Measurements from ENCODE around the gene BEX3.
"Not testable (repeated sequence)": the region's sequence is repeated elsewhere in the genome, so short reads cannot be mapped to it uniquely, and the experiment has no call there.

BEX3 gene

DNA sequence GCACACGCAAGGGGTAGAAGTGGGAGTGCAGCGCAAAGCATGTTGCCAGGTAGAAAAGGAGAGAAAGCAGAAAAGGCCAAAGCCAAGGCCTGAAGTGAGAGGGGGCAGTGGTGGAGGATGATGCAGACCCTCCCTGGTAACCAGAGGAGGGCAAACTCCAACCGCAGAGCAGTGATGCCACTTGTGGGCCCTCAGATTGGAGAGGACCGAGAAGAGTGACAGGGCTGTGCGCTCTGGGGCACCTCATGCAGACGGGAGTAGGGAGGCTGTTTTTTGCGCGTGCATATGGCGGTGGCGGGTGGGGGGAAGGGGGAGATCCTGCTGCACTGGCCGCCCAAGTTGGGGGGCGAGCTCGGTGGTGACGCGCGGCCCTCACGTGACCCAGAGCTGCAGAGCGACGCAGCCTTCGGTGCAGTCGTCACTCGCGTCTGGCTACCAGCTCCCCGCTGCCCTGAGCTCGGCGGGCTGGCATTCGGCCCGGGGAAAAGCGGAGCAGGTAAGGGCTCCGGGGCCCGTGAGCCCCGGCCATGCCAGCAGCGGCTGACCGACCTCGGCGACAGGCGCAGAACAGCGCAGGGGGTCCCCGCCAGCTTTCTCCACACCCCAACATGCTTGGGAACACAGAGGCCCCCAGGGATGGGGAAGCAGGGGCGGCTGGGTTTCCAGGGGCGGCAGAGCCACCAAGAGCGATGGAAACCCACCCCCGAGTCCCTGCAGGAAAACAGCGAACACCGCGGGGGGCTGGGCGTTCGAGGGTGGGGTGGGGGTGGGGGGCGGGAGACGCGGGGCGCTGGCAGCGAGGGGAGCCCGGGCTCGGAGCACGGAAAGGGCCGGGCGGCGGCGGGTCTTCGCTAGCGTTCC, at the start of gene BEX3:
TSS of gene BEX3 (plus strand) at position 421 of the 861 bp plus-strand sequence. CDS start 984 bp downstream, outside the sequence.
- DNase-seq: peak; percentile 48

DNA sequence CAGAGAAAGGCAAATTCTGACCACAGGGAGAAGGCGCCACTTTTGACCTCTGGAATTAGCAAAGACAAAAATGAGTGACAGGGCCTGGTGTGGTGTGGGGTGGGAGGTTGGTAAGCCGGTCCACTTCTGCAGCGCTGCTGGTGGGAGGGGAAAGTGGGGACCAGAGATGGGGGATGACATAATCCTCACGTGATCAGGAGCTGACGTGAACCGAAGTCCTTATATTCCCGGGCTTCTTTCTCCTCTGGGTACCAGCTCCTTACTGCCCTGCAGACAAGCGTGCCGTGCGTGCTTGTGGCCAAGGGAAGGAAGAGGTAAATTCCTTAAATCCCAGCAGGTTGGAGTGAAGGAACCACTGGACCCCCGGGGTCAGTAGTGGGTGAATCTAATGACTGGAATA, 46.3 kb upstream of the BEX3 start, which contains the start of gene TCEAL7:
TSS of gene TCEAL7 (plus strand) at position 249 of the 400 bp plus-strand sequence. CDS start 1,165 bp downstream, outside the sequence.
- DNase-seq: no peak

DNA sequence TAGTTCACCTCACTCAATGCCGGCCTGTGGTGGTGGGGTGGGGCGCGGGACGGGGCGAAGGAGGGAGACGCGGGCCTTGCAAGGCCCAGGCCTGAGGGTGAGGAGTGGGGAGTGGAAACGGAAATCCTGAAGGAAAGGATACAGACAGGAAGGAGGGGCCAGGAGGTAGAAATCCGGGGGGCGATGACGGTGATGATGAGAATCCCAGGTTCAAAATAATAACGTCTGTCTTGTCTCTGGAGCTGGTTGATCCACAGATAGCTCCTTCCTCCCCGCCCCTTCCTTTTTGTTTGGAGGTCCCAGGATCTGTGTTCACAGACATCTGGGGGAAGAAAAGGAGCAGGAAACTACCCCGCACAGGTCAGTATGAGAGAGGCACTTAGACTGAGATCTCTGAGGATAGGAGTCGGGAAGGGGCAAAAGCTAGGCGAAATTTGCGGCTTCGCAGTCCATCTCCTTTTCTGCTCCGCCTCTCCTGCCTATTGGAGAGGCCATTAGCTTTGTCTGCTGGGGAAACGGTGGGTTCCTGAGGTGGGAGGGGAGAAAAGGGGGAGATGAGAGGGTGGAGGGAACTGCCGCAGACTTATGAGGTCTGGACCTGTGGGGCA, 45.6 kb upstream of the BEX3 start:
- DNase-seq: no peak

DNA sequence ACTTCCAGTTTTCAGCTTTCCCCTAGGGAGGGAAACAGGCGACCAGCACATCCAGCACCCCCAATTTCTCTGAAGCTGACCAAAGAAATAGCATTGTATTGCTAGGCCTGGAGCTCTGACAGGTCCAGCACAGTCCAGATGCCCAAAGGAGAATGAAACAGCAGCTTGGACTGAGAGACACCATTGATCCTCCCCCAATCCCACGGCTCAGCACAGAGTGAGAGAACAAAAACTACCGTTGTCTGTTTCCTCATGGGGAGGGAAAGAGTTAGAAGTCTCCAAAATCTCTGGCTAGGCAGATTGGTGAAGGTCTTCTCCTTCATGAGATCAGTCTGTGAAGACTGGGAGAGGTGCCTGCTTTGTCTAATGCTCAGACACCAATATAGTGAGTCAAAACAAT, 37.7 kb upstream of the BEX3 start:
- DNase-seq: no peak

DNA sequence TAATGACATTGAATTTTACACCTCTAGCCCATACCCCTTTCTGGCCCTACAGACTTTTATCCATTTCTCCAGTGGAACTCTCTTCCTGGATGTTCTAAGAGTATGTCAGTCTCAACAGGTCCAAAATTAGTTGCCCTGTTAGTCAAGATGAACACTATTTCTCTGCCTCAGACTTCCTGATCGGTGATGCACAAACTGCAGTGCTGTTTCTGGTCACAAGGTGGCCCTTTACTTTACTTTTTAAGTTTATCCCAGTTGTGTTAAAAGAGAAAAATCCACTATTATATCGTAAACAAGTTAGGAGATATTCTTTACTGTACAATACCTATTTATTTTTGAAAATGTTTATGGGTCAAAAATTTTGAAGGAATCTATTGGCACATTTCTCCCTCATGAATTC, 33.2 kb upstream of the BEX3 start:
- peak; percentile 42 for DNase-seq

DNA sequence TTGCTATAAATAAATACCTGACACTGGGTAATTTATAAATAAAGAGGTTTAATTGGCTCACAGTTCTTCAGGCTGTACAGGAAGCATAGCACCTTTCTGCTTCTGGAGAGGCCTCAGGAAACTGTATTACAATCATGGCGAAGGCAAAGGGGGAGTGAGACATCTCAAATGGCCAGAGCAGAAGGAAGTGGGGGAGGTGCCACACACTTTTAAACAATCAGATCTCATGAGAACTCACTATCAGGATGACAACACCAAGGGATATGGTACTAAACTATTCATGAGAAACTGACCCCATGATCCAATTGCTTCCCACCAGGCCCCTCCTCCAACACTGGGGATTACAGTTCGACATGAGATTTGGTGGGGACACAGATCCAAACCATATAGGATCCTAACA, 31.7 kb upstream of the BEX3 start:
- DNase-seq: no peak

DNA sequence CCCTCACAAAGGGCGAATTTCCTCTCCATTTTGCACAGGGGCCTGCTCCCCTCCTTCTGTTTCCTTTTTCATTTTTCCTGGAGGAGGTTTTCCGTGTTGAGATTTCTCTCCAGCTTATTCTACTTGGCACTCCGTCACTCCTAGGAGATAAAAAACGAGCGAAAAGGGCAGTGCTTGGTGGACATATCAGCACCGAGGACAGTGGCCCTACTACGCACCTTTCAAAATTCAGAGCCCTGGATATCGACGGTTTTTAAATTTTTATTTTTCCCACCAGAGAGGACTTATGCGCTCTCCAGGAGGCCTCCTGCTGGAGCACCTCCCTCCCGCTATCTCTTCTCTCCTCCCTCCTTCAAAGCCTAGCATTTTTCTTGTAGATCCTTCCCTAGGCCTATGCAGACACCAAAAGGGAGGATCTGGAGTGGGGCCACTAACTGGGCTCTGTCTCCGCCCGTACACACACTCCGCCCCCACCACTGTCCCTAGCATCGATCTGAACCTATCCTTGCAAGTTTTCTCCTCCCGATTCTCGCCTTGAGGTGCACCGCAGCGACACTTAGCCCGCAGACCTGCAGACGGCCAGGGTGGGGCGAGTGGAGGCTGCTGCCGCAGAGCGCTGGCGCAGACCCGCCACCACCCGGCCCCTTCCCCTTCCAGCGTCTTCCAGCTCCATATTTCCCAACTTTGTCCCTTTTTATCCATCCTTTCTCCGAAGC, 28.5 kb upstream of the BEX3 start:
- DNase-seq: no peak

DNA sequence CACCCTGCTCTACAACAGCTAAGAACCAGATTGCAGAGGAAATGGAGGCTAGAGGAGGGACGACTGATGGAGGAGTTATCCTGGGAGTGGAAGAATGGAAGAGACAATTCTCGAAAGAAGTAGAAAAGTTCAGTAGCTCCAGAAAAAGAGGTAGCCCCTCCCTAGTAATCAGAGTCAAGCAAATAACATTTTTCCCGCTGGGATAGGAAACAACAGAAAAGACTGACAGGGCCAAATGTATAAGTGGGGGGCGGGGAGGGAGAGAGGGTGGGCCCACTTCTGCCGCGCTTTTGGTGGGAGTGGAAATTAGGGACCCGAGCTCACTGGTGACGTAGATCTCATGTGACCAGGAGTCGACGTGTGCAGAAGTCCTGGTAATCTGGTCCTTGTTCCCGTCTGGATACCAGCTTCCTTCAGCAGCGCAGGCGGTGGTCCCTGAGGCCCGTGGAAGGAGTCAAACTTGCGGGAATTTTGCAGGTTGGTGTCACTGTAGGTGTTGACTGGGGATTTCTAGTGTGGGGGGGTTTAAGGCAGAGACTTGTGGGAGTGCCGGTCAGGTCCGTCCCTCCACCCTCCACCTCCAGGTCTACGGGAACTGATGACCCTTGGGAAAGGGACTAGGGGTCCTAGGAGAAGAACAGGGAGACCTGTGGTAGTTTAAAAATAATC, 20.1 kb upstream of the BEX3 start, which contains the start of gene TCEAL9:
TSS of gene TCEAL9 (plus strand) at position 377 of the 669 bp plus-strand sequence. CDS start 1,179 bp downstream, outside the sequence.
- DNase-seq: no peak

DNA sequence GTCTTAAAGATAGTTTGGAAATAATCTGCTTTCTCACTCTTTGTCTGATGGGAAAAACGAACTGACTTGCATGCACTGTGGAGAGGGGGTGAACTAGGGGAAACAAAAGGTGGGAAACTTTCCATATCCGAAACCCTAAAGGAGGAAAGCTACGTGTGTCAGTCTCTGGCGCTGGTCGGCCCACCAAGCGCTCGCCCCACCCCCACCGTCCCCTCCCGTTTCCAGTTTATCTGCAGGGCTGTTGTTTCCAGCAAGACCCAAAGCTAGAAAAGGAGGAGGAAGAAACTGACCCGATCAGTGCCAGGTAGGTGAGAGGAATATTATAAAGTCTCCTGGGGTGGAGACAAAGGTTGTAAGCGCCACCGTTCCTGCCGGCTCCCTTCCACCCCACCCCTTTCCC, 19.5 kb upstream of the BEX3 start:
- no peak for DNase-seq

DNA sequence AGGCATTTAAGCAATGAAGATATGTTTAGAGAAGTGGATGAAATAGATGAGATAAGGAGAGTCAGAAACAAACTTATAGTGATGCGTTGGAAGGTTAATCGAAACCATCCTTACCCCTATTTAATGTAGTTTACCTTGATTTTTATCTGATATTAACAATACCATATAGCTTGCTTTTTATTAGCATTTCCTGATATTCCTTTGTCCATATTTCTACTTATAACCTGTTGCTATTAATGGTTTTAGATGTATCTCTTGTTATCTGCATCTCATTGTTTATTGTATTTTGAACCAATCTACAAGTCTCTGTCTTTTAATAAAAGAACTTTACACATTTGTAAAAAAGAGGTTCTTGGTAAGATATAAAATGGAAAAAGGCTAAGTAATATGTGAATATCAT, 18.5 kb upstream of the BEX3 start:
- DNase-seq: no peak

DNA sequence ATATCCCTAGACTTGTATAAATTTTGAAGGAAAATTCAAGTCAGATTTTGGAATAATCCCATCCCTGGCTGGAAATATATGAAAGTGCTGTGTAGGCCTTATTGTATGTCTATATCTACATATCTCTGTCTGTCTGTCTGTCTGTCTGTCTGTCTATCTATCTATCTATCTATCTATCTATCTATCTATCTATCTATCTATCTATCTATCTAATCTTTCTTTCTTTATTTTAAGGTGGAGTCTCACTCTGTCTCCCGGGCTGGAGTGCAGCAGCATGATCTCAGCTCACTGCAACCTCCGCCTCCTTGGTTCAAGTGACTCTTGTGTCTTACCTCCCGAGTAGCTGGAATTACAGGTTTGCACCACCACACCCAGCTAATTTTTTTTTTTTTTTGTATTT, 16.7 kb upstream of the BEX3 start:
- DNase-seq: not testable (repeated sequence)

DNA sequence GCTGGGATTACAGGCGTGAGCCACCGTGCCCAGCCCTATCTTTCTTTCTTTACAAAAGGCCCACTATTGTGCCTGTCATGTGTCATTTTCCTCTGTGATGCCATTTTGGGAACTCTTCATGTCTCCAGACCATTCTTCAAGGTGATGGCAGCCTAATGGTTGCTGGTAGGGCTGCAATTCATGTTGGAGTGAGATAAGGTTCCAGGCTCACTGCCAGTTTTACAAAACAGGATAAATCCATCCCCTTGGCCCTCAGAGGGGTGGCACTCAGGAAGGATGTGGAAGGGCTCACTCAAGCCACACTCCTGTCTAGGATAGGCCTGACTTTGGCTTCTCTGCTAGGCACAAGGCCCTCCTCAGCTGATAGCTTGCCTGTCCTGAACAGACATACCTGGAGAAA, 16.2 kb upstream of the BEX3 start:
- DNase-seq: no peak

DNA sequence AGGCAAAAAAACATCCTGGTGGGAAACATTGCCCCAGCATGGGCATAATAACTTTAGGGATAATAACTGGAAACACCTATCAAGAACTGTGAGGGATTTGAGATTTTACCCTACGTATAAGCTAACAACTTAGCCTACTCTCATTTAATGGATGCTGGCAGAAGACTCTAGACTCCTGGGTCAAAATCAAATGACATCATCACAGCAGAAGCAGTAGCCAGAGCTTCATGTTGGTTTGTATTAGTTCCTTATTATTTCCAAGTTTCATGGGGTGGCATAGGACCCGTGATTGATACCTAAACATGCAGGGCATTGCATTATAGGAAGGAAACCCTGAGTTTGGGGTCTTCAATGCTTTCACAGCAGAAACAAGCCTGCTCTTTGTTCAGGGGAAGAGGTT, 15.4 kb upstream of the BEX3 start:
- no peak for DNase-seq

DNA sequence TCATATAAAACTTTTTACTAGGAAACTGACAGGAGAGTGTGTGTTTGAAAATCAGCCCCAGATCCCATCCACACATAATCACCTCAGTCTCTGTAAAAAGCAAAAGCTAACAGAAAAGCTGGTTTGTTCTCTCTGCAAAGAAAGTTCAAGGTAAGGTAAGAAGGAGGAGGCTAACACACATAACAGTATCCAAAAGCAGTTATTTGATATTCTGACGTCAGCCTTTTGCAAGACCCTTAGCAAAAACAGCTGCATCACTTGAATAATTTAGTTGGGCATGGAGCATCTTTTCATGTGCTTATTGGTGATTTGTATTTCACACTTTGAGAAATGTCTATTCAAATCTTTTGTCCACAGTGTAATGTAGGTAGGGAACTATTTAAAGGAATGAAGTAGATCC, 14.5 kb upstream of the BEX3 start:
- no peak for DNase-seq

DNA sequence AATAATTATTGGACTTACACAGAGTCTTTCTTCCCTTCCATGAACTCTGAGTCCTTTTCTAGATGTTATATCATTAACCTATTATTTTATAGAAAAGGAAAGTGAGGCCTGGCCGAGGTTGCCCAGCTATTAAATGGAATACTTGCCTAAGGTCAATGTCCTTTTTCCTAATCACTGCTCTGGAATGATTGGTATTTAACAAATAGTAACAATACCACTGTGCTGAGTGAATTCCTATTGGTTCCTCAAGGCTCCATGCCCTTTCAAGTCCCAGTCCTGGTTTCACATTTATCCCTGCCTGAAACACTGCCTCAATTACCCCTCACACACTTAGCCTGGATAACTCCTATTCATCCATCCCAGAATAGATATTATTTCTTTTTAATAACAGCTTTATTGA, 13.9 kb upstream of the BEX3 start:
- DNase-seq: no peak

DNA sequence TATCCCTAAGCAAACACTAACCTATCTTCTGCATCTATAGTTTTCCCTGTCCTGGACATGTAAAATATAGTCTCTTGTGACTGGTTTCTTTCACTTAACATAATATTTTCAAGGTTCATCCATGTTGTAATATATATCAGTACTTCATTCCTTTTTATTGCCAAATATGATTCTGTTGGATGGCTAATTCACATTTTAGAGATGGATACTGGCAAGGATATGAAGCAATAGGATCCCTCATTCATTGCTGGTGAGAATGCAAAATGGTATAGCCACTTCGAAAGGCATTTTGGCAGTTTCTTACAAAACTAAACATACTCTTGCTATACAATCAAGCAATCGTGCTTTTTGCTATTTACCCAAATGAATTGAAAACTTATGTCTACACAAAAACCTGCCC, 13.3 kb upstream of the BEX3 start:
- DNase-seq: no peak

DNA sequence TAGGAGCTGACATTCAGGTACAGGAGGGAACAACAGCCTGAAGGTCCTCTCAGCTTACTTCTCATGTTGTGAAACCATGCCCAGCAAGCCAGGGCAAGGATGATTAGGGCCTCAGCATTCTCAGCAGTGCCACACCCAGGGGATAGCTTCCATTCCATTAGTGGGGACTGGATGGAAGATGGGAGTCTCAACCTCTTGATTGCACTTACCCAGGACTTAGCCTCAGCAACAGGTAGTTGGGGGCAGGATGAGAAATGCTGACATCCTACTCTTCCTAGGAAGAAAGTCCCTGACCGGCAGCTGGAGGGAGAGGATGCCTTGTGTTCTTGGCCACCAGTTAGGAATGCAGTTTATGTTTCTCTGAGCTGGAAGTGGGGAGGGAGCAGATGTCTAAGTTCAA, 8.8 kb upstream of the BEX3 start:
- DNase-seq: no peak

DNA sequence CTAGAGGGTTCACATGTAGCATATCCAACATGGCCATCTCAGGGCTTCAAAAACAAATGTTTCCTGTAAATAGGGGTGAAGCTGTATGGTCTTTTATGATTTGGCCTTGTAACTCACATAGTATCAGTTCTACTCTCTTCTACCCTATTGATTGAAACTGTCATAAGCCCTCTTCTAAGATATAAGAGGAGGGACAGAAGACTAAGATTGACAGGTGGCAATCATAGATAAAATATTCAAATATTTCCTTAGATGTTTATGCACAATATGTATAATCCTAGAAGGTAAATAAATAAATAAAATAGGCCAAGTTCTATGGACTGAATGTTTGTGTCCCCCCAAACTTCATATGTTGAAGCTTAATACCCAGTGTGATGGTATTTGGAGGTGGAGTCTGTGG, 6.9 kb upstream of the BEX3 start:
- DNase-seq: no peak

DNA sequence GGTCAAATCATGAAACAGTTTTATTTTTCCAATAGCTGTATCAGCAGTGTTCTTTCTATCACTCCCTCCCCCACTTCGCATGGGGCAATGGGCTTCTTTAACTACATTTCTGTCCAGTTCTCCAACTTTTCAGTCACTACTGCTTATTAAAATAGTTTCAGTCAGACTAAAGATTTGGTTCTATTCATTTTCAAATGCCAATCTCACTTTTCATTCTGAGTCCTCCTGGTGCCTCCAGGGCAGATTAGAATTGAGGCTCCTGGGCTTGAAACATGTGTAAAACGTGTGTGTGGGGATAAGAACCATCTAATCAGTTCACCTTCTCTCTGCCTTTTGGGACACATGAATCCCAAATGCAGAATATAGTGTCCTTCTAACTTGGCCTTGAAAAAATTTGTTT, 3.5 kb upstream of the BEX3 start:
- DNase-seq: no peak

DNA sequence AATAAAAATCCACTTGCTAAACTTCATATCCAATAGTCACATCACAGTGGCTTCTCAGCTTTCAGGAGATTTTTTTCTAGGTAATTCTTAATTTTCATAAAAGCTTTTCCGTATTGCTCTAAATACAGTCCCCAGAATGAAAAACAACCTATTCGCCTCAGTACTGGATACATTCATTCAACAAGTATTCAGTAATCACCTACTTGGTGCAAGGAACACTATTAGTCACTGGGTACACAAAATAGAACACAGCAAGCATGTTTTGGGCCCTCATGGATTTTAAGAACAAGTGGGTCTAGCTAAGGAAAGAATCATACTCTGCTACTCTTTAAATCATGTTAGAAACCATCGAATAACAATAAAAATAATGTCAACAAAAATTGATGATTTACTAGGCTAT, 2.8 kb upstream of the BEX3 start:
- no peak for DNase-seq

DNA sequence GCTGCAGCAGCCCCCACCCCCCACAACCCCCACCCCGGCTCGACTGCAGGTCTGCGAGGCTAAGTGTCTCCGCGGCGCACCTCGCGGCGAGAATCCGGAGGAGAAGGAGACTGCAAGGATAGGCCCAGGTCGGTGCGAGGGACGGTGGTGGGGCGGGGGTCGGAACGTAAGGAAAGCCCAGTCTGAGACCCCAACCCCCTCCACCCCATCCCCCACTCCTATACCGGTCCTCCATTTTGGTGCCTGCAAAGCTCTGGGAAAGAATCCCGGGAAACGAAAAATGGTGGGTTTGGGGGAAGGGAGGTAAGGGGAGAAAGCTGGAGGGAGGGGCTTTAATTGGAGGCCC, 614 bp downstream of the BEX3 start:
- DNase-seq: peak; percentile 22

DNA sequence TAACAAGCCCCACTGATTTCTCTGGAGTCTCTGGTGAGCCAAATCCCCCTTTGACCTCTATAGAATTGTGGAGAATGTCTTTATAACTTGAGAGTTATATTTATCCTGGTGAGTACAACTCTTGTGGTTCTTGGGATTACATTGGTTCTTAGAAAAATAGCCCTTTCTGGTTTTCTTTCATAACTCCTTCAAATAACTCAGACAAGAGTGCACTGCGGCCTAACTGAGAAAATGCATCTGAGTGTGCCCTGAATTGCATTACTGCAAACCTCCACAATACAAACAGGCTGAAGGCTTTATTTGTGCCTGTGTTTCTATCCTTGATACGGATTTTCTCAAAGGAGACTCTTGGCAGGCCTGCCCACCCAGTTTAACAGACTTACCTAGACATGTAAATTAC, 2.7 kb downstream of the BEX3 start:
- no peak for DNase-seq

DNA sequence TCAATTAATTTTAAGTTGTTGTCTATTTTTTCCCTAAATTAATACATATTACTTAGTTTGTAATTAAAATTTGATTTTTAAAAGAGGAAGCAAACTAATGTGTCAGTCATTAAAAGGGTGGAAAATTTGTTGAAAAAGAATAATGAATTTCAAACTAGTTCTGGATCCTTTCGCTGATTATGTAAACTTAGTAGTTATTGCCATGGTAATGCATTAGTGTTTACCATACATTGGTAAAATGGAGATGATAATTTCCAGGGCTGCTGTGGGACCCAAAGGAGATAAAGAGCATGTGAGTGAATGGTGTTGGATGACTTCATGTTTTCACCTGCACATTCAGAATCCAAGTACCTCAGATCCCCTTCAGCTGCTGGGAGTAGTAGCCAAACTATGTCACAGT, 6.5 kb downstream of the BEX3 start:
- DNase-seq: no peak

Measured in stimulated activated CD4-positive, alpha-beta T cell treated with anti-CD3 and anti-CD28 coated beads, Interleukin-15, amount 100 ng/mL, for 24 hours (primary cell).